Activated CD8-positive, alpha-beta T cell treated with anti-CD3 and anti-CD28 coated beads for 36 hours (primary cell): ENCODE data around the gene ZBTB2. TPM values are rescaled to one million over a fixed set of nuclear protein-coding genes. Genes with fewer than 3 reads are reported as not detected.

Experiments used
- ATAC-seq: fragments of 200-7000 bp; cut with Tn5 transposase; one replicate; pipeline ENCODE4 v1.10.0; 2021; ENCODE audit warnings: mild to moderate bottlenecking, moderate library complexity
- CTCF ChIA-PET: fragments of 350-600 bp; sonication (Branson Sonifier 250); formaldehyde crosslinking; loops from one replicate; lab custom pipeline; 2021; ENCODE audit warnings: antibody characterized with exemption; lab: Charles Lee
- POLR2A ChIA-PET: fragments of 350-600 bp; sonication (Branson Sonifier 250); formaldehyde crosslinking; loops from one replicate; lab custom pipeline; 2021; ENCODE audit warnings: antibody characterized with exemption; lab: Charles Lee
- DNase-seq: peaks from one replicate; pipeline ENCODE4 v3.0.0-alpha.2; 2020
- H3K27ac Mint-ChIP-seq: one replicate; pipeline ENCODE4 v1.8.0; 2021; ENCODE audit warnings: mild to moderate bottlenecking, mixed read lengths
- H3K27me3 Mint-ChIP-seq: one replicate; pipeline ENCODE4 v1.8.0; 2021; ENCODE audit warnings: mixed read lengths
- H3K36me3 Mint-ChIP-seq: one replicate; pipeline ENCODE4 v1.8.0; 2021; ENCODE audit warnings: low read depth, mixed read lengths
- H3K4me1 Mint-ChIP-seq: one replicate; pipeline ENCODE4 v1.8.0; 2021; ENCODE audit warnings: low read depth, mixed read lengths
- H3K4me3 Mint-ChIP-seq: one replicate; pipeline ENCODE4 v1.8.0; 2021; ENCODE audit warnings: mild to moderate bottlenecking, moderate library complexity, mixed read lengths
- H3K9me3 Mint-ChIP-seq: one replicate; pipeline ENCODE4 v1.8.0; 2021; ENCODE audit warnings: mixed read lengths
- CTCF ChIP-seq: fragments of 200-600 bp; IDR thresholded peaks from one replicate; pipeline ENCODE4 v1.8.0; 2022; ENCODE audit warnings: antibody characterized with exemption, mild to moderate bottlenecking
- intact Hi-C: fragments of 100-400 bp; cut with micrococcal nuclease; formaldehyde crosslinking; loops from one replicate; pipeline ENCODE4 v1.10.0; 2022
- total RNA-seq, 2 experiments: library from RNA; stranded (reverse); gene quantifications; one replicate each; pipeline ENCODE4 v1.2.3, GENCODE V29; 2021

ZBTB2 gene
- total RNA-seq, 2 experiments from 2014 or later, result 16.5 to 16.7 TPM

- Mint-ChIP-seq H3K4me1 (peaks cover 61% of the 10 kb centered on the region), H3K9me3 (no peaks in the 10 kb centered on the region), H3K27ac (no peak overlapping the region), H3K4me3 (no peak overlapping the region), H3K27me3 (no peaks in the 10 kb centered on the region), H3K36me3 (peaks cover 44% of the 10 kb centered on the region)
- no peak for DNase-seq
- intact Hi-C loops, result no loop called here
- ChIA-PET POLR2A (interaction anchor here (1.2 kb wide), 1 partner anchor 35 kb away, joined by 3 read pairs; no protein-coding TSS in a partner anchor), CTCF (interaction anchor here (0.8 kb wide), 1 partner anchor 76 kb away, joined by 3 read pairs; no protein-coding TSS in a partner anchor)
- TF ChIP-seq CTCF, result no peak
- ATAC-seq, result peak; percentile 45
These were observed 8.3 kb upstream of the ZBTB2 start for GRCh38 chr6:151399679-151400078.

- H3K4me3 Mint-ChIP-seq, result peak overlapping the region; percentile 99
- ChIA-PET CTCF (interaction anchor here (1.1 to 5.2 kb wide), 4 partner anchors 12 to 60 kb away, joined by 3 to 40 read pairs (median 5); partner anchors contain the start of gene RMND1), POLR2A (interaction anchor here (0.7 to 1.0 kb wide), 2 partner anchors 12 to 18 kb away, joined by 3 read pairs; no protein-coding TSS in a partner anchor)
- no peaks in the 10 kb centered on the region for H3K27me3 Mint-ChIP-seq
- H3K9me3 Mint-ChIP-seq, result no peaks in the 10 kb centered on the region
- peak overlapping the region; percentile 98 for H3K27ac Mint-ChIP-seq
- ATAC-seq, result no peak
- TF ChIP-seq CTCF, result no peak
- no peak for DNase-seq
- peaks cover 47% of the 10 kb centered on the region for H3K36me3 Mint-ChIP-seq
- intact Hi-C loops, result loop anchor here (5.0 kb wide), 1 partner anchor 59 kb away; the partner anchor contains the start of gene RMND1
- peaks cover 52% of the 10 kb centered on the region for H3K4me1 Mint-ChIP-seq
These were observed 2.1 kb upstream of the ZBTB2 start for GRCh38 chr6:151393410-151393809.

- no peaks in the 10 kb centered on the region for H3K9me3 Mint-ChIP-seq
- CTCF ChIA-PET, result interaction anchor here (0.6 to 2.0 kb wide), 3 partner anchors 13 to 200 kb away, joined by 3 to 7 read pairs (median 6); partner anchors contain the start of gene RMND1
- H3K4me1 Mint-ChIP-seq, result peaks cover 53% of the 10 kb centered on the region
- peak overlapping the region; percentile 98 for H3K27ac Mint-ChIP-seq
- H3K36me3 Mint-ChIP-seq, result peaks cover 48% of the 10 kb centered on the region
- TF ChIP-seq CTCF, result no peak
- POLR2A ChIA-PET, result no interaction called here
- peak overlapping the region; percentile 99 for H3K4me3 Mint-ChIP-seq
- ATAC-seq, result no peak
- no peaks in the 10 kb centered on the region for H3K27me3 Mint-ChIP-seq
- DNase-seq, result no peak
- intact Hi-C loops, result loop anchor here (5.0 kb wide), 1 partner anchor 60 kb away; the partner anchor contains the start of gene RMND1
These were observed 1.1 kb upstream of the ZBTB2 start for GRCh38 chr6:151392427-151392826.

- ATAC-seq (no peak), DNase-seq (peak; percentile 80)
- Mint-ChIP-seq H3K9me3 (no peaks in the 10 kb centered on the region), H3K4me1 (peaks cover 51% of the 10 kb centered on the region), H3K36me3 (peaks cover 45% of the 10 kb centered on the region), H3K27me3 (no peaks in the 10 kb centered on the region), H3K27ac (no peak overlapping the region), H3K4me3 (peak overlapping the region; percentile 99)
- CTCF ChIA-PET, result interaction anchor here (1.8 kb wide), 1 partner anchor 14 kb away, joined by 5 read pairs; no protein-coding TSS in a partner anchor
- no peak for TF ChIP-seq CTCF
- intact Hi-C loops, result loop anchor here (5.0 kb wide), 1 partner anchor 61 kb away; the partner anchor contains the start of gene RMND1
- POLR2A ChIA-PET, result interaction anchor here (1.3 to 7.6 kb wide), 5 partner anchors 10 to 61 kb away, joined by 5 to 81 read pairs (median 7); partner anchors contain the start of gene RMND1
These were observed 398 bp downstream of the ZBTB2 start for GRCh38 chr6:151390851-151391470.
